ENCODE data around the gene ARHGEF16. TPM values are rescaled to one million over a fixed set of nuclear protein-coding genes. Genes with fewer than 3 reads are reported as not detected.

Gene ARHGEF16
- total RNA-seq, 1 donor from 2014 or later = 20.3 TPM

- Mint-ChIP-seq H3K4me3 (no peak overlapping the region), H3K4me1 (peaks cover 14% of the 10 kb centered on the region), H3K36me3 (no peaks in the 10 kb centered on the region), H3K27ac (no peak overlapping the region), H3K9me3 (peaks cover 16% of the 10 kb centered on the region), H3K27me3 (ENCODE audit: low read depth) (peaks cover 50% of the 10 kb centered on the region)
- no peak for TF ChIP-seq CTCF (IDR thresholded peaks at IDR 0.05; ENCODE audit: unreplicated experiment)
- no peak for DNase-seq (ENCODE audit: low spot score in 2 of 2, unreplicated experiment in 2 of 2)
Measured at GRCh38 chr1:3444736-3445135, 9.7 kb upstream of the ARHGEF16 start.

- no peaks in the 10 kb centered on the region for H3K36me3 Mint-ChIP-seq
Measured at GRCh38 chr1:3450202-3450863, 4.1 kb upstream of the ARHGEF16 start.

GRCh38 chr1:3450983-3451382 lies 3.5 kb upstream of the ARHGEF16 start:
- Mint-ChIP-seq H3K27ac (no peak overlapping the region), H3K27me3 (ENCODE audit: low read depth) (peaks cover 17% of the 10 kb centered on the region), H3K9me3 (peaks cover 16% of the 10 kb centered on the region), H3K4me3 (no peak overlapping the region), H3K36me3 (no peaks in the 10 kb centered on the region), H3K4me1 (peaks cover 4% of the 10 kb centered on the region)
- TF ChIP-seq CTCF (IDR thresholded peaks at IDR 0.05; ENCODE audit: unreplicated experiment) = no peak
- DNase-seq (ENCODE audit: low spot score in 2 of 2, unreplicated experiment in 2 of 2) = no peak

More at GRCh38 chr1:3450202-3450863, 4.1 kb upstream of the ARHGEF16 start:
- Mint-ChIP-seq H3K27me3 (ENCODE audit: low read depth) (peaks cover 17% of the 10 kb centered on the region), H3K9me3 (peaks cover 16% of the 10 kb centered on the region), H3K4me1 (peaks cover 4% of the 10 kb centered on the region), H3K4me3 (no peak overlapping the region), H3K27ac (no peak overlapping the region)
- DNase-seq (ENCODE audit: low spot score in 2 of 2, unreplicated experiment in 2 of 2) = no peak
- no peak for TF ChIP-seq CTCF (IDR thresholded peaks at IDR 0.05; ENCODE audit: unreplicated experiment)

- TF ChIP-seq CTCF (IDR thresholded peaks at IDR 0.05; ENCODE audit: unreplicated experiment) = no peak
- H3K4me1 Mint-ChIP-seq = peaks cover 6% of the 10 kb centered on the region
- no peak overlapping the region for H3K27ac Mint-ChIP-seq
Measured at GRCh38 chr1:3451994-3452865, 2.2 kb upstream of the ARHGEF16 start.

GRCh38 chr1:3452866-3453175 lies 1.6 kb upstream of the ARHGEF16 start:
- TF ChIP-seq CTCF (IDR thresholded peaks at IDR 0.05; ENCODE audit: unreplicated experiment) = no peak
- Mint-ChIP-seq H3K36me3 (no peaks in the 10 kb centered on the region), H3K9me3 (peaks cover 4% of the 10 kb centered on the region), H3K4me3 (no peak overlapping the region), H3K4me1 (peaks cover 9% of the 10 kb centered on the region), H3K27ac (no peak overlapping the region), H3K27me3 (ENCODE audit: low read depth) (peaks cover 17% of the 10 kb centered on the region)
- DNase-seq (ENCODE audit: low spot score in 2 of 2, unreplicated experiment in 2 of 2) = no peak

More at GRCh38 chr1:3451994-3452865, 2.2 kb upstream of the ARHGEF16 start:
- DNase-seq (ENCODE audit: low spot score in 2 of 2, unreplicated experiment in 2 of 2) = no peak
- Mint-ChIP-seq H3K4me3 (no peak overlapping the region), H3K36me3 (no peaks in the 10 kb centered on the region), H3K27me3 (ENCODE audit: low read depth) (peaks cover 17% of the 10 kb centered on the region), H3K9me3 (peaks cover 10% of the 10 kb centered on the region)
